Muscle of leg (tissue), 11 donors: ENCODE data around the gene TRPM8. TPM values are rescaled to one million over a fixed set of nuclear protein-coding genes. Genes with fewer than 3 reads are reported as not detected.

Experiments used
- DNase-seq: peaks from one replicate; pipeline ENCODE4 v3.0.0; 2013
- H3K27ac ChIP-seq: one replicate; pipeline ENCODE4 v1.5.1; 2013; ENCODE audit warnings: mild to moderate bottlenecking, low read length, control low read depth
- H3K27me3 ChIP-seq: one replicate; pipeline ENCODE4 v1.6.1; 2013; ENCODE audit warnings: low read length; ENCODE audit not compliant: control insufficient read depth, insufficient read depth
- H3K36me3 ChIP-seq: one replicate; pipeline ENCODE4 v1.6.1; 2013; ENCODE audit warnings: low read length; ENCODE audit not compliant: control insufficient read depth, insufficient read depth
- H3K4me1 ChIP-seq: one replicate; pipeline ENCODE4 v1.6.1; 2013; ENCODE audit warnings: low read length; ENCODE audit not compliant: control insufficient read depth, insufficient read depth
- H3K4me3 ChIP-seq: one replicate; pipeline ENCODE4 v1.5.1; 2013; ENCODE audit warnings: low read length, control low read depth
- H3K9me3 ChIP-seq: replicated peaks from 2 replicates; pipeline ENCODE4 v1.6.1; 2013; ENCODE audit warnings: low read depth, low read length; ENCODE audit not compliant: control insufficient read depth
- WGBS: methylation state at CpG from one replicate; pipeline ENCODE4 v1.1.5; 2013; ENCODE audit warnings: missing lambda C conversion rate; ENCODE audit not compliant: insufficient coverage; 5-methylcytosine and 5-hydroxymethylcytosine counted together
- polyA plus RNA-seq, 8 donors: library from polyadenylated mRNA; unstranded; fragments of 120-200 nt; gene quantifications; one replicate each; pipeline versions ENCODE4 v1.2.1 to v1.2.3, GENCODE V29; 2013; ENCODE audit warnings: inconsistent platforms in 1 of 8, low replicate concordance in 1 of 8; ENCODE audit not compliant: insufficient read length in 8 of 8, insufficient read depth in 1 of 8
- total RNA-seq: library from RNA; stranded (reverse); fragments of 120-200 nt; gene quantifications from one replicate; pipeline ENCODE4 v1.2.4, GENCODE V29; 2013

Gene TRPM8
- total and polyA plus RNA-seq, 9 donors = 0.17 to 0.30 (median 0.25) TPM; not detected in 5

GRCh38 chr2:234014427-234014826 is 97.3 kb downstream of the TRPM8 start:
- Histone ChIP-seq H3K27ac (no peak overlapping the region), H3K4me3 (no peak overlapping the region), H3K4me1 (no peaks in the 10 kb centered on the region), H3K36me3 (no peaks in the 10 kb centered on the region), H3K9me3 (peaks cover 2% of the 10 kb centered on the region), H3K27me3 (no peaks in the 10 kb centered on the region)
- WGBS = no CpG with 5 or more reads among the region's 1 CpG
- DNase-seq = no peak

- Histone ChIP-seq H3K4me3 (no peak overlapping the region), H3K36me3 (no peaks in the 10 kb centered on the region), H3K27ac (no peak overlapping the region), H3K27me3 (no peaks in the 10 kb centered on the region), H3K4me1 (no peaks in the 10 kb centered on the region), H3K9me3 (peaks cover 2% of the 10 kb centered on the region)
- no CpG with 5 or more reads among the region's 3 CpGs for WGBS
- DNase-seq = no peak
Observed at GRCh38 chr2:234015861-234016260, 98.7 kb downstream of the TRPM8 start.

GRCh38 chr2:234019896-234020295 is 102.7 kb downstream of the TRPM8 start:
- Histone ChIP-seq H3K36me3 (no peaks in the 10 kb centered on the region), H3K9me3 (no peaks in the 10 kb centered on the region), H3K4me3 (no peak overlapping the region), H3K27ac (no peak overlapping the region), H3K27me3 (no peaks in the 10 kb centered on the region), H3K4me1 (no peaks in the 10 kb centered on the region)
- WGBS = no CpG with 5 or more reads among the region's 4 CpGs
- DNase-seq = no peak

- H3K4me1 ChIP-seq = no peaks in the 10 kb centered on the region
- H3K9me3 ChIP-seq = no peaks in the 10 kb centered on the region
- H3K4me3 ChIP-seq = no peak overlapping the region
- H3K27me3 ChIP-seq = no peaks in the 10 kb centered on the region
- H3K27ac ChIP-seq = no peak overlapping the region
- WGBS = no CpG with 5 or more reads among the region's 2 CpGs
- no peak for DNase-seq
- H3K36me3 ChIP-seq = no peaks in the 10 kb centered on the region
Observed at GRCh38 chr2:234020332-234020731, 103.2 kb downstream of the TRPM8 start.

- Histone ChIP-seq H3K9me3 (no peaks in the 10 kb centered on the region), H3K36me3 (no peaks in the 10 kb centered on the region), H3K4me1 (no peaks in the 10 kb centered on the region), H3K27ac (no peak overlapping the region), H3K4me3 (no peak overlapping the region), H3K27me3 (no peaks in the 10 kb centered on the region)
- no peak for DNase-seq
- no CpG with 5 or more reads among the region's 1 CpG for WGBS
Observed at GRCh38 chr2:234022424-234022823, 105.3 kb downstream of the TRPM8 start.

- Histone ChIP-seq H3K4me3 (no peak overlapping the region), H3K27ac (no peak overlapping the region), H3K9me3 (no peaks in the 10 kb centered on the region), H3K27me3 (no peaks in the 10 kb centered on the region), H3K36me3 (no peaks in the 10 kb centered on the region), H3K4me1 (no peaks in the 10 kb centered on the region)
- 91% methylated on average over 24 of the region's 29 CpGs for WGBS
- DNase-seq = no peak
Observed at GRCh38 chr2:234024304-234024703, 107.1 kb downstream of the TRPM8 start.

GRCh38 chr2:234025466-234025865 is 108.3 kb downstream of the TRPM8 start:
- peak overlapping the region; percentile 13 for H3K4me3 ChIP-seq
- H3K27me3 ChIP-seq = no peaks in the 10 kb centered on the region
- H3K9me3 ChIP-seq = no peaks in the 10 kb centered on the region
- DNase-seq = peak; percentile 20
- no peaks in the 10 kb centered on the region for H3K36me3 ChIP-seq
- no peaks in the 10 kb centered on the region for H3K4me1 ChIP-seq
- no peak overlapping the region for H3K27ac ChIP-seq
- 14% methylated on average over 2 of the region's 10 CpGs for WGBS

GRCh38 chr2:234025891-234026401 is 108.8 kb downstream of the TRPM8 start:
- Histone ChIP-seq H3K36me3 (no peaks in the 10 kb centered on the region), H3K27ac (no peak overlapping the region), H3K4me1 (no peaks in the 10 kb centered on the region), H3K27me3 (no peaks in the 10 kb centered on the region), H3K9me3 (no peaks in the 10 kb centered on the region), H3K4me3 (peak overlapping the region; percentile 13)
- peak; percentile 63 for DNase-seq
- 41% methylated on average over 4 of the region's 5 CpGs for WGBS

- H3K27me3 ChIP-seq = no peaks in the 10 kb centered on the region
- H3K36me3 ChIP-seq = no peaks in the 10 kb centered on the region
- no peaks in the 10 kb centered on the region for H3K4me1 ChIP-seq
- no peak overlapping the region for H3K4me3 ChIP-seq
- 75% methylated on average over 3 of the region's 10 CpGs for WGBS
- H3K9me3 ChIP-seq = no peaks in the 10 kb centered on the region
- H3K27ac ChIP-seq = no peak overlapping the region
- DNase-seq = no peak
Observed at GRCh38 chr2:234026693-234027254, 109.6 kb downstream of the TRPM8 start.

GRCh38 chr2:234027641-234028040 is 110.5 kb downstream of the TRPM8 start:
- Histone ChIP-seq H3K9me3 (no peaks in the 10 kb centered on the region), H3K27ac (no peak overlapping the region), H3K36me3 (no peaks in the 10 kb centered on the region), H3K4me3 (no peak overlapping the region), H3K4me1 (no peaks in the 10 kb centered on the region), H3K27me3 (no peaks in the 10 kb centered on the region)
- DNase-seq = no peak
- WGBS = no CpG with 5 or more reads among the region's 1 CpG
